Fibroblast of lung (primary cell): Measurements from ENCODE around the gene XPNPEP3. TPM values are rescaled to one million over a fixed set of nuclear protein-coding genes. Genes with fewer than 3 reads are reported as not detected.
A peak's percentile ranks its signal among the peaks of the same experiment; 100 is the strongest.

ENCODE experiments used
- DNase-seq, 2 donors: peaks; one replicate each; pipeline versions ENCODE4 v3.0.0 to v3.0.0-alpha.2; 2010; ENCODE audit warnings: low read depth in 2 of 2
- H2AFZ ChIP-seq: 2 replicates; pipeline ENCODE4 v1.5.1; 2012; ENCODE audit warnings: low read length, control low read depth, inconsistent platforms
- H3K27ac ChIP-seq: 2 replicates; pipeline ENCODE4 v1.5.1; 2011; ENCODE audit warnings: low read length, control low read depth; ENCODE audit not compliant: insufficient read depth
- H3K27me3 ChIP-seq: 2 replicates; pipeline ENCODE4 v1.5.1; 2011; ENCODE audit warnings: mild to moderate bottlenecking, low read length; ENCODE audit not compliant: control insufficient read depth, insufficient read depth
- H3K36me3 ChIP-seq: 2 replicates; pipeline ENCODE4 v1.5.1; 2011; ENCODE audit warnings: low read length; ENCODE audit not compliant: control insufficient read depth, insufficient read depth
- H3K4me1 ChIP-seq: 2 replicates; pipeline ENCODE4 v1.5.1; 2011; ENCODE audit warnings: low read length; ENCODE audit not compliant: control insufficient read depth, insufficient read depth; ENCODE audit errors: extremely low read depth
- H3K4me2 ChIP-seq: 2 replicates; pipeline ENCODE4 v1.5.1; 2011; ENCODE audit warnings: low read length, control low read depth; ENCODE audit not compliant: insufficient read depth; ENCODE audit errors: extremely low read depth
- H3K4me3 ChIP-seq, 4 experiments: fragments of 200-600 bp in 1 of 4; sonication (generic) in 1 of 4; replicated peaks in 1 of 4; 2 replicates each; pipeline ENCODE4 v1.5.1; 2011 to 2016; ENCODE audit warnings: low read length in 4 of 4, low read depth in 3 of 4, mild to moderate bottlenecking in 3 of 4, control low read depth in 2 of 4, inconsistent platforms in 1 of 4, mixed read lengths in 1 of 4; ENCODE audit not compliant: insufficient read depth in 1 of 4; ENCODE audit errors: control extremely low read depth in 1 of 4
- H3K79me2 ChIP-seq: 2 replicates; pipeline ENCODE4 v1.5.1; 2012; ENCODE audit warnings: mild to moderate bottlenecking, low read length, inconsistent platforms; ENCODE audit not compliant: control insufficient read depth, insufficient read depth
- H3K9ac ChIP-seq: 2 replicates; pipeline ENCODE4 v1.5.1; 2011; ENCODE audit warnings: mild to moderate bottlenecking, low read length, control low read depth; ENCODE audit not compliant: insufficient read depth
- H3K9me3 ChIP-seq: 2 replicates; pipeline ENCODE4 v1.5.1; 2012; ENCODE audit warnings: low read depth, low read length; ENCODE audit not compliant: control insufficient read depth, insufficient read depth
- H4K20me1 ChIP-seq: 2 replicates; pipeline ENCODE4 v1.5.1; 2011; ENCODE audit warnings: low read length; ENCODE audit not compliant: control insufficient read depth, insufficient read depth; ENCODE audit errors: extremely low read depth
- EZH2 ChIP-seq: IDR thresholded peaks from 2 replicates; pipeline ENCODE4 v1.5.1; 2012; ENCODE audit warnings: low read length, control low read depth, mild to moderate bottlenecking; ENCODE audit errors: missing control alignments
- polyA plus RNA-seq, 2 donors: library from polyadenylated mRNA; depleted of rRNA in 1 of 2; stranded (reverse) in 1 of 2; unstranded in 1 of 2; fragments of >200 nt; gene quantifications; 2 replicates each; pipeline ENCODE4 v1.2.1, GENCODE V29; 2011 to 2012; ENCODE audit warnings: missing spikeins in 1 of 2
- total RNA-seq: library from RNA; depleted of rRNA; stranded (reverse); fragments of >200 nt; gene quantifications from 2 replicates; pipeline ENCODE4 v1.2.1, GENCODE V29; 2014
- TF ChIP-seq, protein P1 (sequence below), 2 donors: IDR thresholded peaks in 1 of 2; conservative IDR thresholded peaks in 1 of 2; 1 replicate in 1 of 2; 2 replicates in 1 of 2; pipeline ENCODE4 v1.5.1; 2011 to 2012; ENCODE audit warnings: low read length in 2 of 2, control low read depth in 1 of 2, inconsistent platforms in 1 of 2, low read depth in 1 of 2, mild to moderate bottlenecking in 1 of 2

Gene XPNPEP3
- total and polyA plus RNA-seq, 2 donors (not counting 1 experiment from before 2014, with no cell fraction given) = 9.1 to 15.2 TPM

DNA sequence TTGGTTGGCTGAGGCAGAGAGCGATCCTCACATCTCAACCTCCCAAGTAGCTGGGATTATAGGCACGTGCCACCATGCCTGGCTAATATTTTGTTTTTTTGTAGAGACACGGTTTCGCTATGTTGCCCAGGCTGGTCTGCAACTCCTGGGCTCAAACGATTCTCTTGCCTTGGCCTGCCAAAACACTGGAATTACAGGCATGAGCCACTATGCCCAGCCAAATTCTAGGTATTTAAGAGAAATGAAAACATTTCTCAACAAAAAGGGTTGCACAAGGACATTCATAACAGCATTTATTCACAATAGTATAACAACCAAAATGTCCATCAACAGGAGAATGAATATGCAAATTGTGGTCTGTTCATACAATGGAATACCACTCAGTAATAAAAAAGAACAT is 62.5 kb downstream of the XPNPEP3 start:
- H3K9me3 ChIP-seq = no peaks in the 10 kb centered on the region
- H3K27me3 ChIP-seq = no peaks in the 10 kb centered on the region
- no peaks in the 10 kb centered on the region for H3K79me2 ChIP-seq
- no peak overlapping the region for H3K4me3 ChIP-seq
- no peaks in the 10 kb centered on the region for H4K20me1 ChIP-seq
- H3K36me3 ChIP-seq = peaks cover 5% of the 10 kb centered on the region
- H3K27ac ChIP-seq = no peak overlapping the region
- TF ChIP-seq, protein P1, sequence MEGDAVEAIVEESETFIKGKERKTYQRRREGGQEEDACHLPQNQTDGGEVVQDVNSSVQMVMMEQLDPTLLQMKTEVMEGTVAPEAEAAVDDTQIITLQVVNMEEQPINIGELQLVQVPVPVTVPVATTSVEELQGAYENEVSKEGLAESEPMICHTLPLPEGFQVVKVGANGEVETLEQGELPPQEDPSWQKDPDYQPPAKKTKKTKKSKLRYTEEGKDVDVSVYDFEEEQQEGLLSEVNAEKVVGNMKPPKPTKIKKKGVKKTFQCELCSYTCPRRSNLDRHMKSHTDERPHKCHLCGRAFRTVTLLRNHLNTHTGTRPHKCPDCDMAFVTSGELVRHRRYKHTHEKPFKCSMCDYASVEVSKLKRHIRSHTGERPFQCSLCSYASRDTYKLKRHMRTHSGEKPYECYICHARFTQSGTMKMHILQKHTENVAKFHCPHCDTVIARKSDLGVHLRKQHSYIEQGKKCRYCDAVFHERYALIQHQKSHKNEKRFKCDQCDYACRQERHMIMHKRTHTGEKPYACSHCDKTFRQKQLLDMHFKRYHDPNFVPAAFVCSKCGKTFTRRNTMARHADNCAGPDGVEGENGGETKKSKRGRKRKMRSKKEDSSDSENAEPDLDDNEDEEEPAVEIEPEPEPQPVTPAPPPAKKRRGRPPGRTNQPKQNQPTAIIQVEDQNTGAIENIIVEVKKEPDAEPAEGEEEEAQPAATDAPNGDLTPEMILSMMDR (conservative IDR thresholded peaks at IDR 0.05 in 1 of 2, IDR thresholded peaks at IDR 0.05 in 1 of 2; ENCODE audit: low read depth in 1 of 2, low read length in 2 of 2) = no peak
- no peak for TF ChIP-seq EZH2
- no peaks in the 10 kb centered on the region for H3K4me1 ChIP-seq
- H3K4me2 ChIP-seq = no peak overlapping the region
- H2AFZ ChIP-seq = no peak overlapping the region
- peak in 1 of 2 donors; percentile 6 for DNase-seq
- H3K9ac ChIP-seq = no peak overlapping the region

DNA sequence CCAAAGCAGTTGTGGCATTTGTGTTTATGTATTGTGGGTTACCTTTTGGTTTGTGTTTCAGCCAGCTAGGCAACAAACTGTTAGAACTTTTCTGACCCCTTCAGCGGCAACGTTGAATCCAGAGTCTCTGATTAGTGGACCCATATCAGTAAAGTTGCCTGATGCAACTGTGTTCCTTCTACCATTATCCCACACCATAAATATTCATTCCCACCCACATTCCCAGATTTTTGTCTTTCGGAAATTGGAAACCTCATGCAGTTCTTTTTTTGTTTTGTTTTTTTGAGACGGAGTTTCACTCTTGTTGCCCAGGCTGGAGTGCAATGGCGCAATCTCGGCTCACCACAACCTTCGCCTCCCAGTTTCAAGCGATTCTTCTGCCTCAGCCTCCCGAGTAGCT is 63.6 kb downstream of the XPNPEP3 start:
- Histone ChIP-seq H2AFZ (no peak overlapping the region), H3K36me3 (peaks cover 5% of the 10 kb centered on the region), H3K27me3 (no peaks in the 10 kb centered on the region), H3K9ac (no peak overlapping the region), H3K4me3 (no peak overlapping the region), H3K4me2 (no peak overlapping the region), H4K20me1 (no peaks in the 10 kb centered on the region), H3K4me1 (no peaks in the 10 kb centered on the region), H3K27ac (no peak overlapping the region), H3K9me3 (no peaks in the 10 kb centered on the region), H3K79me2 (no peaks in the 10 kb centered on the region)
- peak in 1 of 2 donors; percentile 18 for DNase-seq
- no peak for TF ChIP-seq EZH2
- TF ChIP-seq, protein P1 (conservative IDR thresholded peaks at IDR 0.05 in 1 of 2, IDR thresholded peaks at IDR 0.05 in 1 of 2; ENCODE audit: low read depth in 1 of 2, low read length in 2 of 2) = no peak

DNA sequence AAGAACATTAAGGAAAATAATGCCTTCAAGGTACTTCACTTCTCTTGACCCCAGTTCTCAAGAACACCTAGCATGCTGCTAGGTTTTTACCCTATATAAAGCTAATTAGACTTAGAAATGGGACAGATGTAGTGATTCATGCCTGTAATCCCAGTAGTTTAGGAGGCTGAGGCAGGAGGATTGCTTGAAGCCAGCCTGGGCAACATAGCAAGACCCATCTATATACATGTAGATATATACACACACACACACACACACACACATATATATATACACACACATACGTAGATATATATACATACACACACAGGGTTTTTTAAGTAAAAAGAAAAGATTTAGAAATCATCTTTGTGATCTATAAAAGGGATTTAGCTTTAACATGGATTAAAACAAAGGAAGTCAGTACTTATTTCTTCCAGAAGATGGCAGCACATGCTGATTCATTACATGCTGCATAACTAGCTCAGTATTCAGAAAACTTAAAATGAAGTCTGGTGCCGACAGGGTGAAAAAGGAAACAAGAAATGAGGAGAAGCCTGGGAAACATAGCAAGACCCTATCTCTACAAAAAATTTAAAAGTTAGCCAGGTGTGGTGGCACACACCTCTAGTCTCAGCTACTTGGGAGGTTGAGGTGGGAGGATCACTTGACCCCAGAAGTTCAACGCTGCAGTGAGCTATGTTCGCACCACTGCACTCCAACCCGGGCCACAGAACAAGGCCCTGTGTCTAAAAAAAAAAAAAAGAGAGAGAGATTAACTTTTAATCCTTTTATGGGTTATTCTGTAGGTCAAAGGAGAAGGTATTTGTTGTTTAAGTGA is 65.7 kb downstream of the XPNPEP3 start:
- Histone ChIP-seq H3K4me3 (no peak overlapping the region), H3K9ac (no peak overlapping the region), H4K20me1 (no peaks in the 10 kb centered on the region), H3K9me3 (no peaks in the 10 kb centered on the region), H3K79me2 (no peaks in the 10 kb centered on the region), H3K4me2 (no peak overlapping the region), H3K36me3 (peaks cover 5% of the 10 kb centered on the region), H3K4me1 (no peaks in the 10 kb centered on the region), H3K27me3 (no peaks in the 10 kb centered on the region), H3K27ac (no peak overlapping the region), H2AFZ (peak overlapping the region; percentile 45)
- DNase-seq = peak; percentile 50 to 81
- no peak for TF ChIP-seq EZH2
- TF ChIP-seq, protein P1 (conservative IDR thresholded peaks at IDR 0.05 in 1 of 2, IDR thresholded peaks at IDR 0.05 in 1 of 2; ENCODE audit: low read depth in 1 of 2, low read length in 2 of 2) = peak; percentile 29 to 56
